Measurements from ENCODE around the gene FGF6.

DNA sequence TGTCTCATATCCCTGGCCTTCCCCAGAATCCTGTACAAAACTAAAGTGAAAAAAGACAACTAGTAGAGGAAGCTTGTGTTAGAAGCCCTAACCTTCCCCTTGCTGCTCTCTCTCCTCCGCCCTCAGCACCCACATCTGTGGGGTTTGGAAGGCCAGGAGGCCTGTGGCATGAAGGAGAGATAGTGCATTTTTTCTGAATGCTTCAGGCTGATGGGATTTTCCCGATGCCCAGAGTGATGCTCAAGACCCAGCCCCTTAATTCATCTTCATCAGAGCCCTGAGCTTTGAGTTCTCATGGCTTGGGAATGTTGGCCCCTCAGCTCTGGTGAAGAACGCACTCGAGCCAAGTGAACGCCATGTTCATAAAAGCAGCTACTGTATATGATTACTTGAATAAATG is 5.9 kb downstream of the FGF6 start:
- TF ChIP-seq REPIN1 (CRISPR knock-in tag; IDR thresholded peaks at IDR 0.05; ENCODE audit: borderline replicate concordance, low read depth) = no peak
- no peak for TF ChIP-seq HHEX (CRISPR knock-in tag; IDR thresholded peaks at IDR 0.05)
- TF ChIP-seq ZSCAN22 (CRISPR knock-in tag; IDR thresholded peaks at IDR 0.05) = no peak
- no peak for TF ChIP-seq POGZ (CRISPR knock-in tag; IDR thresholded peaks at IDR 0.05)
